ENCODE measurements around the gene SKAP2.

Gene SKAP2

DNA sequence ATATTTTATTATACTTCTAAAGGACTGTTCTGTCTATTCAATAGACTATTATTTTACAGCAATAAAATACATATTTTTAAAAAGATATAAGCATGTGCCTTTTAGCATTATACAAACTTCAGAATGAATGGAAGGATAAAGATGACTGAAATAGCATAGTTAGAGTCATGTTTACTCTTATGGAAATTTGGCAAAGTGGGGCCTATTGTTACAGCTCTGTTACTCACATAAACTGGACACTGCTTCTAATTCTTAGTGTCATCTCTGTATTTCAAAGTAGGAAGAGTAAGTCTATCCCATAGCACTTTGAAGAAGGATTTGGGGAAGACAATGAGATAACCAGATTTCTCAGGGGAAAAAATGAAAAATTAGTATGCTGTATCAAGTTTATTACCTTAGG, 168.2 kb downstream of the SKAP2 start:
- no peak for DNase-seq (ENCODE audit: low spot score)

DNA sequence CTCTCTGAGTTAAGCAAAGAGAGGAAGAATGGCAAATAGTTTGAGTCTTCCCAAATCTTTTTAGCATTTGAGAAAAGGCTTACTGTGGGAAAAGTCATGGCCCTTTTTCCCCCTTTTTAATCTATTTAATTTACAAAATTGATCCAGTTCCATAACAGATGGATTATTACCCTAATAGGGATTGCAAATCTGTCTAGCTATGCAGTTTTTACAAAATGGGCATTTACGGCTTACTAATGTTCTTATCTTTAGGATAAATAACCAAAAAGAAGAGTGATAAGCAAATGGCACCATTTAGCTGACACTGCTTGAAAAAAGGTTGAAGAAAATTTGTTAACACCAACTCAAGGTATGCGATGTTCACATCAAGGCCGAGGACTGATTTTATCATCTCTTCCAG, 169.7 kb downstream of the SKAP2 start:
- no peak for DNase-seq (ENCODE audit: low spot score)

- no peak for DNase-seq (ENCODE audit: low spot score)
Observed at GRCh38 chr7:26694141-26694540, 170.2 kb downstream of the SKAP2 start.

GRCh38 chr7:26691886-26692285, 172.5 kb downstream of the SKAP2 start:
- no peak for DNase-seq (ENCODE audit: low spot score)

- DNase-seq (ENCODE audit: low spot score): no peak
Observed at GRCh38 chr7:26691406-26691805, 173.0 kb downstream of the SKAP2 start.

DNA sequence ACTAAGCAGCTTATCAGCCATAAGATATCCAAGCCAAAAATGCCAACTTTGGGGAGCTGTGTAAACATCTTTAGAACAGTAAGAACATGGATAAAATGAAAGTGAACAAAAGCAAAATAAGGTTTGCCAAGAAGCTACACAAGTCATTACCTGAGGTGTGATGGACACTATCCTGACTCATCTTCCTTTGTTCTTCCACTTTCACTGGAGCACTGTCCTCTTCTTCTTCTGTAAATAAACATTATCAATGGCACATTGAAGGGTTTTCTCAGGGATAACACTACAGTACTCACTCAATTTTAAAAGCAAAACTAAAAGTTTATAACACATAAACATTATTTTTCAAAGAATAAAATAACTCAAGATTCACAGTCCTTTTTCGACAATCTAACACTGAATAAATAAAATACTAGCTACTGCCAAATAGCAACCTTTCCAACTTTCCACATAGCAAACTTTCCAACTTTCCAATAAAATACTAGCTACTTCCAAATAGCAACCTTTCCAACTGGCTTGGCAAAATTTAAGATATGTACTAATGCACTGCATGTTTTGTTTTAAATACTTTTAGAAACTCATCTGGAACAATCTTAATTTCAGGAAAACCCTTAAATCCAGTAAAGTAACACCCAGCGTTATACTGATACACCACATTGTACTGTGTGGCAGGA, 174.1 kb downstream of the SKAP2 start:
- no peak for DNase-seq (ENCODE audit: low spot score)

DNA sequence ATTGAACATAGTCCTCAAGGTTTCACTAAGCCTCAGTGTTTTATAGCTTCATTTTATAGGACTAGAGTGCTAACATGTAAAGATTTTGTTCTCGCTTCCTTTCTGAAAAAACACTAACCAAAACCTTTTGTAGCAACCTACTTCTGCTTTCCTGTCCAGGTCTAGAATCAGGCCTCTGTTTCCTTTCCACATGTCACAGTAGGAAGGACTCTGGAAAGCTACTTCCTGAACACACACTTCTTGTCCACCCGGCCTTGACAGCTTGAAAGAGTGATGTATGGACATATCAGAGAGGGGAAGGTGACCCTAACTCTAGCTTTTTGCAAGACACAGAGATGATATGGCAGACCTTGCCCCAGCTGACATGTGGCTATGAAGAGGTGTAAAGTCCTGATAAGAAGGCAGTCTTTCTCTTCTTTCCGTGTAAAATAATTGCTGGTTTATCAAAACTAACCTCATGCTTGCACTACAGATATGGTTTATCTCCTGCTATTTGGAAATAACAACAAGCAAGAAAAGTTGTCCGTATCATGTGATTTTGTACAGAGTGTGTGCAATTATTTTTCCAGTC, 175.4 kb downstream of the SKAP2 start:
- no peak for DNase-seq (ENCODE audit: low spot score)

GRCh38 chr7:26688388-26688787, 176.0 kb downstream of the SKAP2 start:
- DNase-seq (ENCODE audit: low spot score): no peak

GRCh38 chr7:26687032-26687431, 177.4 kb downstream of the SKAP2 start:
- DNase-seq (ENCODE audit: low spot score): no peak

GRCh38 chr7:26686448-26686981, 177.9 kb downstream of the SKAP2 start:
- DNase-seq (ENCODE audit: low spot score): no peak

DNA sequence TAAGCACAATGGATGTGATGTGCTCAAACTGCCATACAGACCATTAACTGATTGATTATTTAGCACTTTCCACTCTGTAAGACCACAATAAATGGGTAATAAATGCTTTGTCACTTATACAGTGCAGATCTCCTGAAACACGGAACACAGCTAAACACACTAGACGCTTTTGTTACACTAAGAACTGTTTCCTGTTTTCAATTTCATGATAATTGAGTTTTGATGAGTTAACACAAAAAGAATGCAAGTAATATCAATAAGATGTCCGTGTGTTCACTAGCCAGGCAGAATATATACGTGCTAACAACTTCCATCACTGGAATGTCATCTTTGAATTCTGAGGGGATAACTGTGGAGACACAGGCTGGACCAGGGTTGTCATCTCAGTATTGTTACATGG, 178.8 kb downstream of the SKAP2 start:
- DNase-seq (ENCODE audit: low spot score): no peak

- no peak for DNase-seq (ENCODE audit: low spot score)
Observed at GRCh38 chr7:26684447-26684846, 179.9 kb downstream of the SKAP2 start.

GRCh38 chr7:26683277-26683676, 181.1 kb downstream of the SKAP2 start:
- no peak for DNase-seq (ENCODE audit: low spot score)

DNA sequence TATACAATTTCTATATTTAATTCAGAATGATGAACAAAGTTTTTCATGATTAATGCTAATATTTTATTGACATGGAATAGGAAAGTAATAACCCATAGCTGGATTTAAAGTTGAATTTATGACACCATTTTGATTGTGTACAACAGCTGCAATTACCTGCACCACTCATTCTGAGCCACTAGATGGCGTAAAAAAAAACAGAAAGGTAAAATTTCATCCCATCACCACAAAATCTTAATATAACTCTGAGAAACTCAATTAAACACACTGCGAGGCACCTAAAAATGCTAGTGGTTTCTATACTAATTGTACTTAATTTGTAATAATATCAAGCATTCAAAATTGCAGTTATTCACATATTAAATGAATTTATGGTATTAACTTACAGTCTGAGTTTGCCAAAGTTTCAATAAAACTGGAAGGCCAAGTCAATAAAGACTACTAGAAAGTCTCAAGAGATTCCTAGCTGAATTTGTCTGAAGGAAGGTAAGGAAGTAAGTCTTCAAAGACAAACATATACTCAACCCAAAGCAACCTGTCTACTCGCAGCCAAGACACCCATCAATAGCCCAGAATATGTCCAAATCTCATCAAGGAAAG, 182.5 kb downstream of the SKAP2 start:
- no peak for DNase-seq (ENCODE audit: low spot score)

- no peak for DNase-seq (ENCODE audit: low spot score)
Observed at GRCh38 chr7:26680587-26680986, 183.8 kb downstream of the SKAP2 start.

GRCh38 chr7:26675143-26675887, 189.1 kb downstream of the SKAP2 start:
- no peak for DNase-seq (ENCODE audit: low spot score)

DNA sequence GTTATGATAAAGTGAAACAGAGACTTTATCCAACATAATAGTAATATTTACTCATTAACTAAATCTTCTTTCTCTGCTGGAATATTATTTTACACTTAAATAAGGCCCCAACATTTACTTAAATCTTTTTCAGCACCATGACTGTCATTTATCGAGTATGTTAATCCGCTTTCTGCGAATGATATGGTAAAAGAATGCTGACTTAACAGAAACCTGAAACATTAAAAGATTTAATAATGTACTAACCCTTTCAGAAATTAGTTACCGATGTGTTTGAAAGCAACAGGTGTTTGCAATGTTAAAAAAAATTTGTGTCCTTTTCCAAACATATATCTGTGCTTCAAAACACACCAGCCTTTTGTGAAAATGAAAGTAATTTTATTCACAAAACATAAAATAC, 190.5 kb downstream of the SKAP2 start:
- no peak for DNase-seq (ENCODE audit: low spot score)

DNA sequence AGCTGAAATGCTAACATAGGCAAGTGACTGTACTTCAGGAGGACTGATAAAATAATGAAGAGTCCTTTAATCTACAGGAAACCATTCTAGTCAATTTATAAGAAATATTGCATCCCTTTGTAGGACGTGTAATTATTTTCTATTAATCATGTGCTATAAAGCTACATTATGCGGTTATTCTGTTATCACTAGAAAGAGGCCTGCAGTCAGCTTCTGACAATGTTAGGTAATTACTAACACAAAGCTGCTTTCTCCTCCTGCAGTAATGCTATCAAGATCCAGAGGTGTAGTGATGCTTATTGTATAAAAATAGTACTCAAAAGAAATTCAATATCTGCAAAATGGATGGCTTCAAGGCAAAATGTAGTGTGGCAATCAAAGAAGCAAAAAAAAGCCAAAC, 191.1 kb downstream of the SKAP2 start:
- no peak for DNase-seq (ENCODE audit: low spot score)

GRCh38 chr7:26670841-26671240, 193.5 kb downstream of the SKAP2 start:
- no peak for DNase-seq (ENCODE audit: low spot score)

DNA sequence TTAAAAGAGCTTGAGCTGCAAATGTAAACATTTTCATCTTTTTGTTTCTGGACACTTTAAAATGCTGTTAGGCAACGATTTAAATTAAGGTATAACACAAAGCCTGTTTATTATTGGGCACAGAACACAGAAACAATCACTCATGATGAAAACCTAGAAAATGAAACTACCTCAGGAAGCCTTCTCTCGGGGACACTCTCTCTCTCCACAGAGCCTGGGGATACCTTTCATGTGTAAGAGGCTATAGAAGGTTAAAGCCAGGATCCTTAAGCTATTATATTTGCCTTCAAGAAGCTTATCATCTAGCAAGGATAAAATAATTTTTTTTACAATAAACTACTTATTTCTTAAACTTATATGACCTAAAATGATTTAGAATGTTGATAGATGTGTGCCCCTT, 194.1 kb downstream of the SKAP2 start:
- no peak for DNase-seq (ENCODE audit: low spot score)

- no peak for DNase-seq (ENCODE audit: low spot score)
Observed at GRCh38 chr7:26668821-26669220, 195.6 kb downstream of the SKAP2 start.

GRCh38 chr7:26667514-26668133, 196.8 kb downstream of the SKAP2 start:
- peak; percentile 100 for DNase-seq (ENCODE audit: low spot score)
